Hepatocyte (in vitro differentiated cells): ENCODE results near the gene DGKD.

Experiments used
- EZH2phosphoT487 ChIP-seq: fragments of 200-600 bp; sonication (generic); IDR thresholded peaks from one replicate; pipeline ENCODE4 v1.6.1; 2018; ENCODE audit warnings: antibody characterized with exemption, mild to moderate bottlenecking, low read depth, moderate library complexity; ENCODE audit not compliant: unreplicated experiment, severe bottlenecking
- TF ChIP-seq, protein P1 (sequence below): fragments of 200-600 bp; sonication (generic); IDR thresholded peaks from 2 replicates; pipeline ENCODE4 v1.5.1; 2016; ENCODE audit warnings: antibody characterized with exemption, mild to moderate bottlenecking; ENCODE audit not compliant: poor library complexity

DNA sequence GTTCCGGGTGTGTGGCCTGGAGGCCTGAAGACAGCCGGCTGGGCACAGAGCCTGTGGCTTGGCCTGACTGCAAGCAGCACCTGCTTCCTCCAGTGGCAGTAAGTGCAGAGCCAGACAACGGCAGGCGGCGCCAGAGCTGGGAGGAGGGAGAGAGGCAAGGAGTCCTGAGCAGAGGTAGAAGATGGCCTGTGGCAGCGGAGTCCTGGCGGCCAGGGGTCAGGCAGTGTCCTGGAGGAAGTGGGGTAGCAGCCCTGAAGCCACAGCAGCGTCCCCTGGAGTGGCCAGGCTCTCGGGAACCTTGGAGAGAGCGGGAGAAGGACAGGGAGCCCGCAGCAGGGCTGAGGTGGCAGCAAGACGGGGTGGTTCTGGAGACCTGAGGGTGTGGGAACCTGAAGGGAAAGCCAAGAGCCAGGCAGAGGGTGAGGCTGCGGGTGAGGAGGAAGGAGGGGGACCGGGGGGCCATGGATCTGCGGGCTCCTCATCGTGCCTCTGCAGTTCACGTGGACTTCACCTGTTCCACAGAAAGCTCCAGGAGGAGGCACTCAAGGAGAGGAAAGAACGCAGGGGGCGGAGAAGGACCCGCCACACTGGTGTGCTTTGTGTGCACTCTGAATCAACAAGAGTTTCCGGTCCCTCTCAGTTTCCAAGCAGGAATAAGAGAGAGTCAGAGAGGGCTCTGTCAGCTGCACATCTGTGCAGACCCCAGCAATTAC is 126.4 kb downstream of the DGKD start:
- no peak for TF ChIP-seq EZH2phosphoT487
- TF ChIP-seq, protein P1, sequence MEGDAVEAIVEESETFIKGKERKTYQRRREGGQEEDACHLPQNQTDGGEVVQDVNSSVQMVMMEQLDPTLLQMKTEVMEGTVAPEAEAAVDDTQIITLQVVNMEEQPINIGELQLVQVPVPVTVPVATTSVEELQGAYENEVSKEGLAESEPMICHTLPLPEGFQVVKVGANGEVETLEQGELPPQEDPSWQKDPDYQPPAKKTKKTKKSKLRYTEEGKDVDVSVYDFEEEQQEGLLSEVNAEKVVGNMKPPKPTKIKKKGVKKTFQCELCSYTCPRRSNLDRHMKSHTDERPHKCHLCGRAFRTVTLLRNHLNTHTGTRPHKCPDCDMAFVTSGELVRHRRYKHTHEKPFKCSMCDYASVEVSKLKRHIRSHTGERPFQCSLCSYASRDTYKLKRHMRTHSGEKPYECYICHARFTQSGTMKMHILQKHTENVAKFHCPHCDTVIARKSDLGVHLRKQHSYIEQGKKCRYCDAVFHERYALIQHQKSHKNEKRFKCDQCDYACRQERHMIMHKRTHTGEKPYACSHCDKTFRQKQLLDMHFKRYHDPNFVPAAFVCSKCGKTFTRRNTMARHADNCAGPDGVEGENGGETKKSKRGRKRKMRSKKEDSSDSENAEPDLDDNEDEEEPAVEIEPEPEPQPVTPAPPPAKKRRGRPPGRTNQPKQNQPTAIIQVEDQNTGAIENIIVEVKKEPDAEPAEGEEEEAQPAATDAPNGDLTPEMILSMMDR: no peak
